Measurements from ENCODE around the gene ZSWIM3.

The ZSWIM3 gene

GRCh38 chr20:45833030-45833882, 24.2 kb upstream of the ZSWIM3 start, which contains the start of gene SNX21:
Gene SNX21, plus strand, starts transcription at chr20:45833799. Its CDS starts 121 bp downstream, at chr20:45833920.
- DNase-seq: peak; percentile 73

- DNase-seq: peak; percentile 31
Observed at GRCh38 chr20:45833883-45834796, 23.3 kb upstream of the ZSWIM3 start.

- no peak for DNase-seq
Observed at GRCh38 chr20:45834797-45835161, 22.6 kb upstream of the ZSWIM3 start.

GRCh38 chr20:45835329-45835765, 22.1 kb upstream of the ZSWIM3 start:
- DNase-seq: no peak

GRCh38 chr20:45835825-45836224, 21.6 kb upstream of the ZSWIM3 start:
- DNase-seq: no peak

- DNase-seq: no peak
Observed at GRCh38 chr20:45836841-45837240, 20.6 kb upstream of the ZSWIM3 start.

GRCh38 chr20:45840700-45841198, 16.7 kb upstream of the ZSWIM3 start:
- DNase-seq: no peak

GRCh38 chr20:45841407-45842129, 15.8 kb upstream of the ZSWIM3 start:
- no peak for DNase-seq

GRCh38 chr20:45842169-45842812, 15.1 kb upstream of the ZSWIM3 start:
- DNase-seq: no peak

- DNase-seq: no peak
Observed at GRCh38 chr20:45843506-45843905, 13.9 kb upstream of the ZSWIM3 start.

GRCh38 chr20:45845452-45845851, 12.0 kb upstream of the ZSWIM3 start:
- no peak for DNase-seq

- no peak for DNase-seq
Observed at GRCh38 chr20:45848421-45848820, 9.0 kb upstream of the ZSWIM3 start.

GRCh38 chr20:45848969-45849582, 8.3 kb upstream of the ZSWIM3 start:
- DNase-seq: no peak

GRCh38 chr20:45850238-45850637, 7.2 kb upstream of the ZSWIM3 start:
- DNase-seq: no peak

GRCh38 chr20:45850926-45851325, 6.5 kb upstream of the ZSWIM3 start:
- DNase-seq: no peak

GRCh38 chr20:45851501-45851900, 5.9 kb upstream of the ZSWIM3 start:
- DNase-seq: no peak

GRCh38 chr20:45852326-45852725, 5.1 kb upstream of the ZSWIM3 start:
- no peak for DNase-seq

GRCh38 chr20:45853484-45853883, 3.9 kb upstream of the ZSWIM3 start:
- DNase-seq: no peak

- peak; percentile 39 for DNase-seq
Observed at GRCh38 chr20:45857882-45858216, 435 bp downstream of the ZSWIM3 start.

- no peak for DNase-seq
Observed at GRCh38 chr20:45859916-45860315, 2.5 kb downstream of the ZSWIM3 start.

GRCh38 chr20:45860560-45861220, 3.3 kb downstream of the ZSWIM3 start:
- DNase-seq: no peak

Data from NCI-H446 treated with DMSO at 0.1 percent for 48 hours (cell line).